K562 (cell line): Measurements from ENCODE around the gene CPTP. TPM values are rescaled to one million over a fixed set of nuclear protein-coding genes. Genes with fewer than 3 reads are reported as not detected.
A peak's percentile ranks its signal among the peaks of the same experiment; 100 is the strongest.

Experiments used
- ARID4B ChIP-seq: sonication (generic); formaldehyde crosslinking; IDR thresholded peaks from 2 replicates; pipeline ENCODE4 v1.8.0; 2022; ENCODE audit warnings: mild to moderate bottlenecking, missing genetic modification reagents
- ATF2 ChIP-seq: sonication (generic); formaldehyde crosslinking; IDR thresholded peaks from 2 replicates; pipeline ENCODE4 v1.8.1; 2022; ENCODE audit warnings: missing genetic modification reagents
- DDX20 ChIP-seq: fragments of 450-650 bp; IDR thresholded peaks from 2 replicates; pipeline ENCODE4 v1.6.1; 2016; ENCODE audit warnings: missing genetic modification characterization, low read depth, mild to moderate bottlenecking, missing compliant biosample characterization, moderate library complexity
- DNMT1 ChIP-seq: fragments of 450-650 bp; IDR thresholded peaks from 2 replicates; pipeline ENCODE4 v1.6.1; 2016; ENCODE audit warnings: antibody characterized with exemption, mild to moderate bottlenecking
- ELF4 ChIP-seq: fragments of 450-650 bp; formaldehyde crosslinking; IDR thresholded peaks from 2 replicates; pipeline ENCODE4 v1.4.0; 2022; ENCODE audit warnings: missing genetic modification characterization
- EP400 ChIP-seq: fragments of 450-650 bp; IDR thresholded peaks from 2 replicates; pipeline ENCODE4 v1.6.1; 2017; ENCODE audit warnings: antibody characterized with exemption, mild to moderate bottlenecking, moderate library complexity
- ETS1 ChIP-seq: conservative IDR thresholded peaks from 2 replicates; pipeline ENCODE4 v1.6.1; 2011; ENCODE audit warnings: low read depth, mild to moderate bottlenecking, low read length; ENCODE audit not compliant: control insufficient read depth
- KAT7 ChIP-seq: sonication (generic); formaldehyde crosslinking; IDR thresholded peaks from 2 replicates; pipeline ENCODE4 v1.8.0; 2022; ENCODE audit warnings: missing genetic modification reagents, mild to moderate bottlenecking, borderline replicate concordance
- NCOA1 ChIP-seq: fragments of 450-650 bp; IDR thresholded peaks from 2 replicates; pipeline ENCODE4 v1.6.1; 2016; ENCODE audit warnings: low read depth
- NUFIP1 ChIP-seq: fragments of 450-650 bp; IDR thresholded peaks from 2 replicates; pipeline ENCODE4 v1.6.1; 2018; ENCODE audit not compliant: partially characterized antibody
- SMAD4 ChIP-seq: fragments of 250-450 bp; sonication (Bioruptor Pico); conservative IDR thresholded peaks from 2 replicates; pipeline ENCODE4 v1.8.0; 2021; ENCODE audit warnings: inconsistent platforms, mild to moderate bottlenecking, moderate library complexity
- SMARCE1 ChIP-seq: fragments of 450-650 bp; IDR thresholded peaks from 2 replicates; pipeline ENCODE4 v1.7.1; 2016; ENCODE audit warnings: mild to moderate bottlenecking
- SRSF9 ChIP-seq: fragments of 200-400 bp; formaldehyde crosslinking; IDR thresholded peaks from 2 replicates; pipeline ENCODE4 v1.6.1; 2017; ENCODE audit warnings: low read depth, low read length, borderline replicate concordance
- ZBTB12 ChIP-seq: fragments of 250-450 bp; sonication (Bioruptor Pico); IDR thresholded peaks from 2 replicates; pipeline ENCODE4 v1.4.0; 2020
- ZFP1 ChIP-seq: fragments of 450-650 bp; formaldehyde crosslinking; IDR thresholded peaks from 2 replicates; pipeline ENCODE4 v1.4.0; 2020; ENCODE audit warnings: mild to moderate bottlenecking, mixed read lengths
- ZNF232 ChIP-seq: sonication (generic); formaldehyde crosslinking; IDR thresholded peaks from 2 replicates; pipeline ENCODE4 v1.8.0; 2022; ENCODE audit warnings: mild to moderate bottlenecking, missing genetic modification reagents
- ZNF274 ChIP-seq: IDR thresholded peaks from 2 replicates; pipeline ENCODE4 v1.6.1; 2011; ENCODE audit warnings: low read depth, mild to moderate bottlenecking, low read length, moderate library complexity, borderline replicate concordance
- ZNF316 ChIP-seq: fragments of 450-650 bp; IDR thresholded peaks from 2 replicates; pipeline ENCODE4 v1.6.1; 2016
- ZNF41 ChIP-seq: fragments of 250-450 bp; sonication (Bioruptor Pico); conservative IDR thresholded peaks from 2 replicates; pipeline ENCODE4 v1.4.0; 2020; ENCODE audit warnings: mild to moderate bottlenecking
- ZNF696 ChIP-seq: fragments of 250-450 bp; sonication (Bioruptor Pico); conservative IDR thresholded peaks from 2 replicates; pipeline ENCODE4 v1.4.0; 2020; ENCODE audit warnings: mild to moderate bottlenecking, moderate library complexity
- polyA plus RNA-seq, 8 experiments: library from polyadenylated mRNA; depleted of rRNA in 4 of 8; stranded (reverse) in 5 of 8; unstranded in 3 of 8; fragments of >200 nt; fragmentation: Nextera tagmentation in 2 of 8; fragmentation: Illumina TruSeq in 1 of 8; extraction: Ambion mirVana in 2 of 8; extraction: Trizol in 1 of 8; gene quantifications; 2 replicates each; pipeline versions ENCODE4 v1.2.1 to v1.2.3, GENCODE V29; 2011 to 2014; ENCODE audit warnings: inconsistent platforms in 1 of 8, missing spikeins in 1 of 8
- total RNA-seq, 7 experiments: library from RNA; depleted of rRNA in 6 of 7; stranded (reverse); fragments of >200 nt in 6 of 7; fragmentation: Illumina TruSeq in 2 of 7; extraction: Trizol in 2 of 7; gene quantifications; 2 replicates each; pipeline versions ENCODE4 v1.2.1 to v1.2.3, GENCODE V29; 2011 to 2021; ENCODE audit warnings: low replicate concordance in 1 of 7
- TF ChIP-seq, protein P1 (sequence below): fragments of 450-650 bp; IDR thresholded peaks from 2 replicates; pipeline ENCODE4 v1.6.1; 2016

The CPTP gene
- total and polyA plus RNA-seq, 9 of the 15 experiments (the other 6 are each of a cell fraction or from before 2014, with no cell fraction given), result 0.11 to 25.8 (median 3.5) TPM

GRCh38 chr1:1308756-1309250 is 15.8 kb upstream of the CPTP start (continued):
- TF ChIP-seq, protein P1, sequence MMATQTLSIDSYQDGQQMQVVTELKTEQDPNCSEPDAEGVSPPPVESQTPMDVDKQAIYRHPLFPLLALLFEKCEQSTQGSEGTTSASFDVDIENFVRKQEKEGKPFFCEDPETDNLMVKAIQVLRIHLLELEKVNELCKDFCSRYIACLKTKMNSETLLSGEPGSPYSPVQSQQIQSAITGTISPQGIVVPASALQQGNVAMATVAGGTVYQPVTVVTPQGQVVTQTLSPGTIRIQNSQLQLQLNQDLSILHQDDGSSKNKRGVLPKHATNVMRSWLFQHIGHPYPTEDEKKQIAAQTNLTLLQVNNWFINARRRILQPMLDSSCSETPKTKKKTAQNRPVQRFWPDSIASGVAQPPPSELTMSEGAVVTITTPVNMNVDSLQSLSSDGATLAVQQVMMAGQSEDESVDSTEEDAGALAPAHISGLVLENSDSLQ, result no peak
- no peak; the same call in 1 of the 2 replicates for TF ChIP-seq ZNF274
- peak; percentile 72; the same call in 1 of the 2 replicates for TF ChIP-seq ARID4B (CRISPR knock-in tag)
- TF ChIP-seq ZBTB12 (CRISPR knock-in tag), result no peak
- TF ChIP-seq ATF2 (CRISPR knock-in tag), result peak; percentile 68; the same call in 1 of the 2 replicates
- TF ChIP-seq ZNF232 (CRISPR knock-in tag), result peak; percentile 19; the same call in 1 of the 2 replicates
- TF ChIP-seq DDX20 (tag), result no peak
- no peak for TF ChIP-seq SMARCE1
- TF ChIP-seq KAT7 (CRISPR knock-in tag), result no peak
- TF ChIP-seq ZNF41, result no peak
- TF ChIP-seq NCOA1, result no peak
- TF ChIP-seq SMAD4 (CRISPR knock-in tag), result no peak
- TF ChIP-seq EP400, result no peak
- no peak for TF ChIP-seq DNMT1
- TF ChIP-seq ZFP1 (CRISPR knock-in tag), result no peak
- no peak for TF ChIP-seq SRSF9
- no peak for TF ChIP-seq NUFIP1
- TF ChIP-seq ZNF316, result no peak
- no peak for TF ChIP-seq ZNF696 (CRISPR knock-in tag)
- TF ChIP-seq ELF4, result no peak
- TF ChIP-seq ETS1, result peak; percentile 9; the same call in 1 of the 2 replicates
